Measurements from ENCODE around the gene PPM1F.
"Not testable (repeated sequence)": the region's sequence is repeated elsewhere in the genome, so short reads cannot be mapped to it uniquely, and the experiment has no call there.

The PPM1F gene

GRCh38 chr22:21894799-21895198 lies 57.8 kb downstream of the PPM1F start:
- H3K4me3 ChIP-seq (ENCODE audit: insufficient read depth in 1 of 2, low read depth in 1 of 2, low read length in 2 of 2): no peak overlapping the region

DNA sequence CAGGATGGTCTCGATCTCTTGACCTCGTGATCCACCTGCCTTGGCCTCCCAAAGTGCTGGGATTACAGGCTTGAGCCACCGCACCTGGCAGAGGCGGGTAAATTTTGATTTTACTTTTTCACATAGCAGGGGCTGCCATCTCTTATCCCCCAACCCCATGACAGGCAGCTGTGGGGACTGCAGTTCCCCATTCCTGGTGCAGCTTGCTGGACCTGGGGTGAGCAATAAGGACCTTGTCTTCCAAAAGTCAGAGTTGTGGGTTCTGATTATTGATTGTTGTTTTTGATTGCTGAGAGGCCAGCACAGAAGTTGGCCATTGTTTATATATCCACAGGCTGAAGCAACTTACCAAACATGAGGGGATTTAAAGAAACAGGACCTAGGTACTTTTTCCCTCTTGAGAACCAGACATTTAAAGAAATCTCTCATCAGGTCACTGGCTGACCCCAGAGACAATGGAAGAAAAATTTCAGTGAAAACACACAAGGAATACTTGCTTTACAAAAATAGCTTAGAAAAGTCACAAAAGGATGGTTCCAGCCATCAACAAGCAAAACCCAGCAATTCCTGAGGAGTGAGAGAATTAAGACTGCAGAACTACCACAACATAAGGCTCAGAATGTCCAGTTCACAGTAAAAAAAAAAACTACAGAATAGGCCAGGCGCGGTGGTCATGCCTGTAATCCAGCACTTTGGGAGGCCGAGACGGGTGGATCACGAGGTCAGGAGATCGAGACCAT lies 63.2 kb downstream of the PPM1F start:
- H3K27ac ChIP-seq (ENCODE audit: low read length, poor library complexity, severe bottlenecking): no peak overlapping the region
- H3K23ac ChIP-seq (ENCODE audit: low read length in 2 of 2): no peak overlapping the region
- no peak overlapping the region for H4K8ac ChIP-seq (ENCODE audit: low read length)
- H3K18ac ChIP-seq (ENCODE audit: low read depth in 1 of 2, low read length in 2 of 2): no peak overlapping the region
- no peak overlapping the region for H3K9ac ChIP-seq (ENCODE audit: low read length)
- H3K4me1 ChIP-seq (ENCODE audit: control insufficient read depth, insufficient read depth, low read depth, low read length): no peaks in the 10 kb centered on the region
- no peak overlapping the region for H3K4me3 ChIP-seq (ENCODE audit: insufficient read depth in 1 of 2, low read depth in 1 of 2, low read length in 2 of 2)
- no peaks in the 10 kb centered on the region for H3K27me3 ChIP-seq (ENCODE audit: control insufficient read depth in 1 of 2, insufficient read depth in 1 of 2, low read length in 2 of 2)
- no peaks in the 10 kb centered on the region for H3K79me1 ChIP-seq (replicated peaks; ENCODE audit: low read length, poor library complexity, severe bottlenecking)
- no peak overlapping the region for H2BK15ac ChIP-seq (ENCODE audit: low read depth, poor library complexity, severe bottlenecking)
- no peak overlapping the region for H2AK5ac ChIP-seq (ENCODE audit: low read length, severe bottlenecking)
- no peaks in the 10 kb centered on the region for H3K36me3 ChIP-seq (ENCODE audit: control insufficient read depth in 1 of 2, insufficient read depth in 2 of 2, low read depth in 1 of 2, low read length in 2 of 2)
- H2BK120ac ChIP-seq (ENCODE audit: low read depth, low read length): no peak overlapping the region
- H3K14ac ChIP-seq (ENCODE audit: low read length in 2 of 2): no peak overlapping the region
- no peak for DNase-seq
- no peaks in the 10 kb centered on the region for H3K9me3 ChIP-seq (ENCODE audit: control insufficient read depth, low read length)
- no peak overlapping the region for H2BK12ac ChIP-seq (ENCODE audit: low read length in 2 of 2)
- H2AFZ ChIP-seq (ENCODE audit: low read depth, low read length): no peak overlapping the region
- no peak overlapping the region for H2BK5ac ChIP-seq (ENCODE audit: low read depth, low read length, poor library complexity, severe bottlenecking)
- no peak overlapping the region for H3K4ac ChIP-seq (ENCODE audit: low read depth in 1 of 2, low read length in 2 of 2)
- 92% methylated on average over 10 of the region's 10 CpGs for WGBS
- no peak overlapping the region for H4K91ac ChIP-seq (ENCODE audit: low read length)
- H3K4me2 ChIP-seq (ENCODE audit: low read length, poor library complexity, severe bottlenecking): no peak overlapping the region

More at GRCh38 chr22:21894799-21895198, 57.8 kb downstream of the PPM1F start:
- Histone ChIP-seq H2BK15ac (ENCODE audit: low read depth, poor library complexity, severe bottlenecking) (no peak overlapping the region), H3K4me2 (ENCODE audit: low read length, poor library complexity, severe bottlenecking) (no peak overlapping the region), H2BK5ac (ENCODE audit: low read depth, low read length, poor library complexity, severe bottlenecking) (no peak overlapping the region), H2BK12ac (ENCODE audit: low read length in 2 of 2) (no peak overlapping the region), H3K14ac (ENCODE audit: low read length in 2 of 2) (no peak overlapping the region), H3K9me3 (ENCODE audit: control insufficient read depth, low read length) (no peaks in the 10 kb centered on the region), H3K36me3 (ENCODE audit: control insufficient read depth in 1 of 2, insufficient read depth in 2 of 2, low read depth in 1 of 2, low read length in 2 of 2) (no peaks in the 10 kb centered on the region), H3K18ac (ENCODE audit: low read depth in 1 of 2, low read length in 2 of 2) (no peak overlapping the region), H2AK5ac (ENCODE audit: low read length, severe bottlenecking) (no peak overlapping the region), H3K27me3 (ENCODE audit: control insufficient read depth in 1 of 2, insufficient read depth in 1 of 2, low read length in 2 of 2) (no peaks in the 10 kb centered on the region), H4K8ac (ENCODE audit: low read length) (no peak overlapping the region), H3K27ac (ENCODE audit: low read length, poor library complexity, severe bottlenecking) (no peak overlapping the region), H2AFZ (ENCODE audit: low read depth, low read length) (no peak overlapping the region), H3K4ac (ENCODE audit: low read depth in 1 of 2, low read length in 2 of 2) (no peak overlapping the region), H3K23ac (ENCODE audit: low read length in 2 of 2) (no peak overlapping the region), H2BK120ac (ENCODE audit: low read depth, low read length) (no peak overlapping the region), H4K91ac (ENCODE audit: low read length) (no peak overlapping the region), H3K4me1 (ENCODE audit: control insufficient read depth, insufficient read depth, low read depth, low read length) (no peaks in the 10 kb centered on the region), H3K79me1 (replicated peaks; ENCODE audit: low read length, poor library complexity, severe bottlenecking) (no peaks in the 10 kb centered on the region), H3K9ac (ENCODE audit: low read length) (no peak overlapping the region)
- WGBS: 94% methylated on average over 6 of the region's 8 CpGs
- DNase-seq: no peak

DNA sequence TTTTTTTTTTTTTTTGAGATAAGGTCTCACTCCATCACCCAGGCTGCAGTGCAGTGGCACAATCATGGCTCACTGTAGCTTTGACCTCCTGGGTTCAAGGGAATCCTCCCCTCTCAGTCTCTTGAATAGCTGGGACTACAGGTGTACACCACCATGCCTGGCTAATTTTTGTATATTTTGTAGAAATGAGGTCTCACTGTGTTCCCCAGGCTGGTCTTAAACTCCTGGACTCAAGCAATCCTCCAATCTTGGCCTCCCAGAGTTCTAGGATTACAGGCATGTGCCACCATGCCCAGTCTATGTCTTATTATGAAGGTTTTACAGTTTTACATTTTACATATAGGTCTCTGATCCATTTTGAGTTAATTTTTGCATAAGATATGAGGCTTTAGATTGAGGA lies 64.8 kb downstream of the PPM1F start:
- no peaks in the 10 kb centered on the region for H3K79me1 ChIP-seq (replicated peaks; ENCODE audit: low read length, poor library complexity, severe bottlenecking)
- no peak overlapping the region for H3K4ac ChIP-seq (ENCODE audit: low read depth in 1 of 2, low read length in 2 of 2)
- H3K14ac ChIP-seq (ENCODE audit: low read length in 2 of 2): no peak overlapping the region
- no peaks in the 10 kb centered on the region for H3K4me1 ChIP-seq (ENCODE audit: control insufficient read depth, insufficient read depth, low read depth, low read length)
- no peak overlapping the region for H3K23ac ChIP-seq (ENCODE audit: low read length in 2 of 2)
- H2AFZ ChIP-seq (ENCODE audit: low read depth, low read length): no peak overlapping the region
- DNase-seq: no peak
- no peak overlapping the region for H3K18ac ChIP-seq (ENCODE audit: low read depth in 1 of 2, low read length in 2 of 2)
- H2BK15ac ChIP-seq (ENCODE audit: low read depth, poor library complexity, severe bottlenecking): no peak overlapping the region
- no peak overlapping the region for H4K91ac ChIP-seq (ENCODE audit: low read length)
- H2AK5ac ChIP-seq (ENCODE audit: low read length, severe bottlenecking): no peak overlapping the region
- H3K27me3 ChIP-seq (ENCODE audit: control insufficient read depth in 1 of 2, insufficient read depth in 1 of 2, low read length in 2 of 2): no peaks in the 10 kb centered on the region
- no peak overlapping the region for H2BK120ac ChIP-seq (ENCODE audit: low read depth, low read length)
- no peak overlapping the region for H4K8ac ChIP-seq (ENCODE audit: low read length)
- H3K9me3 ChIP-seq (ENCODE audit: control insufficient read depth, low read length): no peaks in the 10 kb centered on the region
- H2BK5ac ChIP-seq (ENCODE audit: low read depth, low read length, poor library complexity, severe bottlenecking): no peak overlapping the region
- H3K4me3 ChIP-seq (ENCODE audit: insufficient read depth in 1 of 2, low read depth in 1 of 2, low read length in 2 of 2): no peak overlapping the region
- H3K27ac ChIP-seq (ENCODE audit: low read length, poor library complexity, severe bottlenecking): no peak overlapping the region
- H2BK12ac ChIP-seq (ENCODE audit: low read length in 2 of 2): no peak overlapping the region
- H3K9ac ChIP-seq (ENCODE audit: low read length): no peak overlapping the region
- H3K36me3 ChIP-seq (ENCODE audit: control insufficient read depth in 1 of 2, insufficient read depth in 2 of 2, low read depth in 1 of 2, low read length in 2 of 2): no peaks in the 10 kb centered on the region
- no peak overlapping the region for H3K4me2 ChIP-seq (ENCODE audit: low read length, poor library complexity, severe bottlenecking)

DNA sequence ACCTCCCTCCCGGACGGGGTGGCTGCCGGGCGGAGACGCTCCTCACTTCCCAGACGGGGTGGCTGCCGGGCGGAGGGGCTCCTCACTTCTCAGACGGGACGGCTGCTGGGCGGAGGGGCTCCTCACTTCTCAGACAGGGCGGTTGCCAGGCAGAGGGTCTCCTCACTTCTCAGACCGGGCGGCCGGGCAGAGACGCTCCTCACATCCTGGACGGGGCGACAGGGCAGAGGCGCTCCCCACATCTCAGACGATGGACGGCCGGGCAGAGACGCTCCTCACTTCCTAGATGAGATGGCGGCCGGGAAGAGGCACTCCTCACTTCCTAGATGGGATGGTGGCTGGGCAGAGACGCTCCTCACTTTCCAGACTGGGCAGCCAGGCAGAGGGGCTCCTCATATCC lies 68.7 kb downstream of the PPM1F start:
- not testable (repeated sequence) for H2BK15ac ChIP-seq (ENCODE audit: low read depth, poor library complexity, severe bottlenecking); H4K91ac ChIP-seq (ENCODE audit: low read length); H2AK5ac ChIP-seq (ENCODE audit: low read length, severe bottlenecking); H2BK120ac ChIP-seq (ENCODE audit: low read depth, low read length); H2BK12ac ChIP-seq (ENCODE audit: low read length in 2 of 2); H3K36me3 ChIP-seq (ENCODE audit: control insufficient read depth in 1 of 2, insufficient read depth in 2 of 2, low read depth in 1 of 2, low read length in 2 of 2); H2BK5ac ChIP-seq (ENCODE audit: low read depth, low read length, poor library complexity, severe bottlenecking); H3K23ac ChIP-seq (ENCODE audit: low read length in 2 of 2); H3K9me3 ChIP-seq (ENCODE audit: control insufficient read depth, low read length); H3K4ac ChIP-seq (ENCODE audit: low read depth in 1 of 2, low read length in 2 of 2); H3K79me1 ChIP-seq (replicated peaks; ENCODE audit: low read length, poor library complexity, severe bottlenecking); H3K9ac ChIP-seq (ENCODE audit: low read length); H3K4me1 ChIP-seq (ENCODE audit: control insufficient read depth, insufficient read depth, low read depth, low read length); H3K14ac ChIP-seq (ENCODE audit: low read length in 2 of 2); H2AFZ ChIP-seq (ENCODE audit: low read depth, low read length); DNase-seq; H4K8ac ChIP-seq (ENCODE audit: low read length); H3K27me3 ChIP-seq (ENCODE audit: control insufficient read depth in 1 of 2, insufficient read depth in 1 of 2, low read length in 2 of 2); H3K4me2 ChIP-seq (ENCODE audit: low read length, poor library complexity, severe bottlenecking); H3K4me3 ChIP-seq (ENCODE audit: insufficient read depth in 1 of 2, low read depth in 1 of 2, low read length in 2 of 2); H3K27ac ChIP-seq (ENCODE audit: low read length, poor library complexity, severe bottlenecking); H3K18ac ChIP-seq (ENCODE audit: low read depth in 1 of 2, low read length in 2 of 2)
- WGBS: 98% methylated on average over 16 of the region's 26 CpGs

Measured in mesenchymal stem cell (in vitro differentiated cells and primary cell).